KMS-11 (cell line): ENCODE results near the gene CHD9.

ENCODE experiments used
- H2AFZ ChIP-seq: fragments of 200-600 bp; sonication (generic); 2 replicates; pipeline ENCODE4 v1.6.1; 2016; ENCODE audit warnings: antibody characterized with exemption, mixed run types, low read depth
- H3K27ac ChIP-seq: fragments of 200-600 bp; sonication (generic); 2 replicates; pipeline ENCODE4 v1.6.1; 2016; ENCODE audit warnings: mild to moderate bottlenecking, mixed run types
- H3K27me3 ChIP-seq: fragments of 200-600 bp; sonication (generic); 2 replicates; pipeline ENCODE4 v1.6.1; 2017; ENCODE audit warnings: mild to moderate bottlenecking, low read depth, mixed run types, moderate library complexity; ENCODE audit not compliant: insufficient read depth
- H3K36me3 ChIP-seq: fragments of 200-600 bp; sonication (generic); 2 replicates; pipeline ENCODE4 v1.6.1; 2017; ENCODE audit warnings: mild to moderate bottlenecking, mixed run types; ENCODE audit not compliant: insufficient read depth
- H3K4me1 ChIP-seq: fragments of 200-600 bp; sonication (generic); 2 replicates; pipeline ENCODE4 v1.6.1; 2016; ENCODE audit warnings: mild to moderate bottlenecking, low read depth, mixed run types; ENCODE audit not compliant: poor library complexity, severe bottlenecking
- H3K4me2 ChIP-seq: fragments of 200-600 bp; sonication (generic); 2 replicates; pipeline ENCODE4 v1.7.0; 2016; ENCODE audit warnings: mild to moderate bottlenecking, mixed run types
- H3K4me3 ChIP-seq: fragments of 200-600 bp; sonication (generic); IDR thresholded peaks from 2 replicates; pipeline ENCODE4 v1.6.1; 2017; ENCODE audit warnings: low read depth, low read length, mixed read lengths; ENCODE audit not compliant: insufficient read depth
- H3K79me2 ChIP-seq: fragments of 200-600 bp; sonication (generic); 2 replicates; pipeline ENCODE4 v1.6.1; 2016; ENCODE audit warnings: low read depth, mixed run types; ENCODE audit not compliant: insufficient read depth
- H3K9ac ChIP-seq: fragments of 200-600 bp; sonication (generic); 2 replicates; pipeline ENCODE4 v1.6.1; 2016; ENCODE audit warnings: mild to moderate bottlenecking, mixed run types
- H4K20me1 ChIP-seq: fragments of 200-600 bp; sonication (generic); 2 replicates; pipeline ENCODE4 v1.6.1; 2016; ENCODE audit warnings: mild to moderate bottlenecking, mixed run types; ENCODE audit not compliant: insufficient read depth
- TF ChIP-seq, protein P1 (sequence below): fragments of 200-600 bp; sonication (generic); conservative IDR thresholded peaks from 2 replicates; pipeline ENCODE4 v1.6.1; 2017; ENCODE audit warnings: low read depth, mild to moderate bottlenecking, antibody characterized with exemption, low read length, moderate library complexity, mixed read lengths

Gene CHD9

DNA sequence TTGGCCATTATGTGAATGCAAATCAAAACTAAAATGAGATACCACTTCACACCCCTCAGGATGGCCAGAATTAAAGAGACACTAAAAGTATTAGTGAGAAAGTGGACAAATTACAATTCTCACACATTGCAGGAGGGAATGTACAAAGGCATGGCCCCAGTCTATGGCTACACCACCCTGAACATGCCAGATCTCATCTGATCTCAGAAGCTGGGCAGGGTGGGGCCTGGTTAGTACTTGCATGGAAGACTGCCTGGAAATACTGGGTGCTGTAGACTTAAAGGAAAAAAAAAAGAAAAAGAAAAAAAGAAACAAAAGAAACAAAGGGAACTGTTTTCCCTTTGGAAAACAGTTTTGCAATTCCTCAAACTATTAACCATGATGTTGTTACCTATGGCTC is 282.5 kb downstream of the CHD9 start:
- Histone ChIP-seq H3K27me3 (no peaks in the 10 kb centered on the region), H3K27ac (no peak overlapping the region), H3K36me3 (no peaks in the 10 kb centered on the region), H3K9ac (no peak overlapping the region), H3K79me2 (no peaks in the 10 kb centered on the region), H4K20me1 (no peaks in the 10 kb centered on the region), H3K4me1 (no peaks in the 10 kb centered on the region), H3K4me3 (no peak overlapping the region), H3K4me2 (no peak overlapping the region), H2AFZ (no peak overlapping the region)
- TF ChIP-seq, protein P1, sequence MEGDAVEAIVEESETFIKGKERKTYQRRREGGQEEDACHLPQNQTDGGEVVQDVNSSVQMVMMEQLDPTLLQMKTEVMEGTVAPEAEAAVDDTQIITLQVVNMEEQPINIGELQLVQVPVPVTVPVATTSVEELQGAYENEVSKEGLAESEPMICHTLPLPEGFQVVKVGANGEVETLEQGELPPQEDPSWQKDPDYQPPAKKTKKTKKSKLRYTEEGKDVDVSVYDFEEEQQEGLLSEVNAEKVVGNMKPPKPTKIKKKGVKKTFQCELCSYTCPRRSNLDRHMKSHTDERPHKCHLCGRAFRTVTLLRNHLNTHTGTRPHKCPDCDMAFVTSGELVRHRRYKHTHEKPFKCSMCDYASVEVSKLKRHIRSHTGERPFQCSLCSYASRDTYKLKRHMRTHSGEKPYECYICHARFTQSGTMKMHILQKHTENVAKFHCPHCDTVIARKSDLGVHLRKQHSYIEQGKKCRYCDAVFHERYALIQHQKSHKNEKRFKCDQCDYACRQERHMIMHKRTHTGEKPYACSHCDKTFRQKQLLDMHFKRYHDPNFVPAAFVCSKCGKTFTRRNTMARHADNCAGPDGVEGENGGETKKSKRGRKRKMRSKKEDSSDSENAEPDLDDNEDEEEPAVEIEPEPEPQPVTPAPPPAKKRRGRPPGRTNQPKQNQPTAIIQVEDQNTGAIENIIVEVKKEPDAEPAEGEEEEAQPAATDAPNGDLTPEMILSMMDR = no peak

DNA sequence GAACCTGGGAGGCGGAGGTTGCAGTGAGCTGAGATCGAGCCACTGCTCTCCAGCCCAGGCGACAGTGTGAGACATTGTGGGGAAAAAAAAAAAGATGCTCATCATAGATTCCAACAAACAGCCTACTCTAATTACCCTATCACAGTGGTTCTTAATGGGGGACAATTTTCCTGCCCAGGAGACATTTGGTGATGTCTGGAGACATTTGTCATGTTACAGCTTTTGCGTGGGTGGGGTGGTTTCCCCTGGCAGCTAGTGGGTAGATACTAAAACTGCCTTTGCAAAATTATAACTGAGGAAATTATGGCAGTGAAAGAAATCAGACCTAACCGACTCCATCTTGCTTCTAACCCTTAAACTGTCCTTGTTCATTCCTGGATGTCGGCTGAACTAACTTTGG is 287.0 kb downstream of the CHD9 start:
- H3K27ac ChIP-seq = no peak overlapping the region
- no peaks in the 10 kb centered on the region for H3K36me3 ChIP-seq
- H3K27me3 ChIP-seq = no peaks in the 10 kb centered on the region
- H4K20me1 ChIP-seq = no peaks in the 10 kb centered on the region
- TF ChIP-seq, protein P1 = no peak
- H3K4me2 ChIP-seq = no peak overlapping the region
- no peaks in the 10 kb centered on the region for H3K79me2 ChIP-seq
- H2AFZ ChIP-seq = no peak overlapping the region
- no peaks in the 10 kb centered on the region for H3K4me1 ChIP-seq
- no peak overlapping the region for H3K4me3 ChIP-seq
- H3K9ac ChIP-seq = no peak overlapping the region

DNA sequence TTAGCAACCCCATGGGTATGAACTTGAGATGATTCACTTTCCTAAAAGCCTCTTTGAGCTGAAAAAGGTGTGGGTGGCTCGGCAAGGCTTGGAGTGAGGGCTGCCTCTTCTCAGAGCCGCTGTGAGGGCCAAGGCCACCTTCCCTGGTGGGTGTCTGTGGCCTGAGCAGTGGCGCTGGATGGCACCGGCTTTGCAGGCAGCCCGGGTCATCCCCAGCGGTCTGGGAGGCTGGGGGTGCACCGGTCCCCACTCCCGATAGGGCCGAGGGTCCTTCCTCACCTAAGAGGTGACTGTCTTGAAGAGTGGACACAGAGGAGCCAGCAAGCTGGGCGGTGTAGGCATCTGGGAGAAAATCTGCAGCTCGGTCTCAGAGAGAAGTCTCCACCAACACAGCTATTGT is 300.3 kb downstream of the CHD9 start:
- no peak overlapping the region for H3K4me2 ChIP-seq
- no peaks in the 10 kb centered on the region for H4K20me1 ChIP-seq
- H3K4me1 ChIP-seq = no peaks in the 10 kb centered on the region
- H2AFZ ChIP-seq = no peak overlapping the region
- no peaks in the 10 kb centered on the region for H3K36me3 ChIP-seq
- no peak overlapping the region for H3K27ac ChIP-seq
- no peak overlapping the region for H3K4me3 ChIP-seq
- TF ChIP-seq, protein P1 = no peak
- no peaks in the 10 kb centered on the region for H3K79me2 ChIP-seq
- H3K27me3 ChIP-seq = no peaks in the 10 kb centered on the region
- H3K9ac ChIP-seq = no peak overlapping the region

DNA sequence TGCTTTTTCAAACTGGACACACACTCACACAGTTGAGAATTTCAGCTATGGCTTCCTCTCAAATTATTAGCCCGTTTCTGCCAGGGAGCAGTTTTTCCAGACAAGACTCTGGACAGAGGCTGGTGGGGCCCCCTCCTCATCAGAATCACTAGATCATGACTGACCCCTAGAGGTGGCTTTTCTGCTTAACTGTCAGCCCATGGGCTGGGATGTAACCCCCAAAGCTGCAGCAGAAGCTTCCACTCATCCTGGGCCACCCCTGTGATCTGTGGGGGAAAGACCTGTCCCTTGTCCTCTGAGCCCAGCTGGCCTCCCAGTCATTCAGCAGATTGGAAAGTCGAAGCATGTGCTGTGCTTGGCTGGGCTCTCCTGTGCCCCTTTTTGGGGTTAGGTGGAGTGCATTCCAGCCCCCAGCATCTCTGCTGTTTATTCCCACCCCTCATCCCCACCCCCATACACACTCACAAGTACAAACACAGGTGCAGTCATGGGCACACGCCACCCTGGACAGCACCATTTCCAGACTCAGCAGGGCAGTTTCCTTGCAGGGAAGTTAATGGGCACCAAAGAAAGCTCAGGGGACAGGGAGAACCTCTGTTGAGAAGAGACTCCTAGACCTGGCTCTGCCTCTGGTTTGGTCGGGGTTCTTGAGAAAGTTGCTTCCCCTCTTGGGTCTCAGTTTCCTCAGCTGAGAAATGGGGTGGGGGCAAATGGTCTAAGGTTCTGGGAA is 301.9 kb downstream of the CHD9 start:
- H3K4me2 ChIP-seq = no peak overlapping the region
- no peaks in the 10 kb centered on the region for H3K4me1 ChIP-seq
- no peaks in the 10 kb centered on the region for H4K20me1 ChIP-seq
- no peaks in the 10 kb centered on the region for H3K27me3 ChIP-seq
- no peak overlapping the region for H3K4me3 ChIP-seq
- H3K79me2 ChIP-seq = no peaks in the 10 kb centered on the region
- TF ChIP-seq, protein P1 = no peak
- H3K36me3 ChIP-seq = no peaks in the 10 kb centered on the region
- no peak overlapping the region for H2AFZ ChIP-seq
- no peak overlapping the region for H3K27ac ChIP-seq
- H3K9ac ChIP-seq = no peak overlapping the region
